ENCODE measurements around the gene PNPLA5. TPM values are rescaled to one million over a fixed set of nuclear protein-coding genes. Genes with fewer than 3 reads are reported as not detected.

Gene PNPLA5
- total RNA-seq, 4 donors from 2014 or later: not detected

DNA sequence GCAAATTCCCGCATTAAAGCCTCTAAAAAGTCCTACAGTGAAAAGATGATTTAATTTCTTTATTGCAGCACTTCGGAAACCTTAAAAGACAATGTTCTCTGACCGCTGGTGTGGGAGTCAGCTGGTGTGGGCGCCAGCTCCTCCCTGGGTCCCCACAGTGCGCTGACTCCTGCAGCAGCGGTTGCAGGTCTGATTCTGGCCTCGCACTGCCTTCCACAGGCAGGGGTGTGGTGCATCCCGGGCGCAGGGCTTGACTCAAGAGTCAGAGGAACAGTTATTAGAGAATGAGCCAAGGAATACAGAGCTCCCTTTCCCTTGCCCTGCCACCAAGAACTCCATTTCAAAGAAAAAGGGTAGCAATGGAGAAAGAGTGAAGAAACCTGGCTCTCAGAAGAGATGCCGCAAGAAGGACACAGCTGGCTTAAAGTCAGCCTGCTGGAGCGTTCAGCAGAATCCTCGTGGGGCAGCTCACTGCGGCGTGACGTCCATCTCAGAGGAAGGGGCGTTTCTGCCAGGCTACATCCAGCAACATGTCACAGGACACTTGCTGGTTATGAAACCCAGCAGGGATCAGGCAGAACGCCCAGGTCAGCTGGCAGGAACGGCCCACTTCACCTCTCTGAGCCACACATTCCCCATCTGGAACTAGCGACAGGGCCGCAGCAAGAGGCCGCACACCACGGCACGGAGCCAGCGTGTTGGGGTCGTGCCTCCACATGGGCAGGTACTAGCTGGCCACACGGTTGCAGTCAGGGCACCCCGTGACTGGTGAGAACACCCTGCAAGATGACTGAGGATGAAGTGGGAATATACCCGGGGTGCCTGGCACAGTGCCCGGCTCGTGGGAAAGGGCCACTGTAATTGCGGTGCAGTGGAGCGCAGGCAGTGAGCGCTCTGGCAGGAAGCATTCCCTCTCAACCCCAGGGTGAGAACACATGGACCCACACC is 61.6 kb downstream of the PNPLA5 start:
- H3K27ac ChIP-seq: peak overlapping the region; percentile 67 to 92 (median 78)
- no peaks in the 10 kb centered on the region for H3K9me3 ChIP-seq
- peak in 1 of 2 donors; percentile 39 for TF ChIP-seq POLR2A (IDR thresholded peaks at IDR 0.05)
- TF ChIP-seq, protein P1, sequence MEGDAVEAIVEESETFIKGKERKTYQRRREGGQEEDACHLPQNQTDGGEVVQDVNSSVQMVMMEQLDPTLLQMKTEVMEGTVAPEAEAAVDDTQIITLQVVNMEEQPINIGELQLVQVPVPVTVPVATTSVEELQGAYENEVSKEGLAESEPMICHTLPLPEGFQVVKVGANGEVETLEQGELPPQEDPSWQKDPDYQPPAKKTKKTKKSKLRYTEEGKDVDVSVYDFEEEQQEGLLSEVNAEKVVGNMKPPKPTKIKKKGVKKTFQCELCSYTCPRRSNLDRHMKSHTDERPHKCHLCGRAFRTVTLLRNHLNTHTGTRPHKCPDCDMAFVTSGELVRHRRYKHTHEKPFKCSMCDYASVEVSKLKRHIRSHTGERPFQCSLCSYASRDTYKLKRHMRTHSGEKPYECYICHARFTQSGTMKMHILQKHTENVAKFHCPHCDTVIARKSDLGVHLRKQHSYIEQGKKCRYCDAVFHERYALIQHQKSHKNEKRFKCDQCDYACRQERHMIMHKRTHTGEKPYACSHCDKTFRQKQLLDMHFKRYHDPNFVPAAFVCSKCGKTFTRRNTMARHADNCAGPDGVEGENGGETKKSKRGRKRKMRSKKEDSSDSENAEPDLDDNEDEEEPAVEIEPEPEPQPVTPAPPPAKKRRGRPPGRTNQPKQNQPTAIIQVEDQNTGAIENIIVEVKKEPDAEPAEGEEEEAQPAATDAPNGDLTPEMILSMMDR (IDR thresholded peaks at IDR 0.05 in 4 of 5, conservative IDR thresholded peaks at IDR 0.05 in 1 of 5): no peak
- in situ Hi-C loops (cut with MboI; ENCODE audit: low sequenced_read_pairs in 4 of 4) (loop anchor here in 1 of 4 donors (25.0 kb wide), 1 partner anchor 443 kb away; no protein-coding TSS in a partner anchor), intact Hi-C loops (cut with DNase I; ENCODE audit: low total_unique reads) (loop anchor here (1.0 to 5.0 kb wide), 4 partner anchors 55 to 667 kb away; partner anchors contain the start of genes PNPLA3 and RTL6)
- peak; percentile 86 to 87 for ATAC-seq
- H3K27me3 ChIP-seq: peaks cover 0 to 5% (median 0%) of the 10 kb centered on the region in 3 donors
- DNase-seq: peak; percentile 83 to 91
- peaks cover 15 to 18% of the 10 kb centered on the region in 2 donors for H3K4me1 ChIP-seq
- H3K36me3 ChIP-seq: no peaks in the 10 kb centered on the region
- H3K4me3 ChIP-seq: peak overlapping the region in 2 of 4 donors; percentile 7 to 41

Other genes with a start within 250 kb of the PNPLA5 start
- 1 to 10 TPM in 1 of 4 donors, under 1 TPM in 3; 0.07 to 4.4 (median 0.28) TPM for gene EFCAB6, start 79.7 kb downstream of the PNPLA5 start, total RNA-seq
- gene SULT4A1, start 29.5 kb downstream of the PNPLA5 start, total RNA-seq: not detected
- gene PNPLA3, start 31.8 kb upstream of the PNPLA5 start, total RNA-seq: 1 to 10 TPM in 2 of 4 donors, under 1 TPM in 1, not detected in 1; 0.58 to 2.3 (median 1.4) TPM
- gene SAMM50, start 63.4 kb upstream of the PNPLA5 start, total RNA-seq: 100 to 1,000 TPM in 1 of 4 donors, 10 to 100 TPM in 3; 67.4 to 104 (median 72.0) TPM
- gene PARVB, start 132.3 kb upstream of the PNPLA5 start, total RNA-seq: 100 to 1,000 TPM; 120 to 201 (median 147) TPM

Measured in gastrocnemius medialis (tissue), 4 donors.